ENCODE results near the gene SOWAHB.
"Not testable (repeated sequence)": the region's sequence is repeated elsewhere in the genome, so short reads cannot be mapped to it uniquely, and the experiment has no call there.

SOWAHB gene

GRCh38 chr4:76894537-76895255 is 3.2 kb downstream of the SOWAHB start:
- no peak for DNase-seq

GRCh38 chr4:76892601-76893000 is 5.3 kb downstream of the SOWAHB start:
- DNase-seq = no peak

DNA sequence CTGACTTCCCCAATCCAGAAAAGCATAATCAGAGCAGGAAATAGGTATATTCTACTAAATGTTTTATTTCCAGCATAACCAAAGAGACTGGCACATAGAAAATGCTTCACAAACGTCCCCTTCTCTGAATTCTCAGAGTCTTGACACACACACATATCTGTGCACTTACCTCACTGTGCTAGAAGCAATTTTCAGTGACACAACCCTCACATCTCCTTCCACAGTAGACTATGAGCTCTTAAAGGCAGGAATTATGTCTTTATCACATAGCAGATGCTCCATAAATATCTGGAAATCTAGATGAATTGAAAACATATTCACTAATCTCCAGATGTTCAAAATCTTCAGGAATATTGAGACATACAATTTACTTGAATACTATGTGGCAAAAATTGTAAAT is 5.9 kb downstream of the SOWAHB start:
- DNase-seq = no peak

DNA sequence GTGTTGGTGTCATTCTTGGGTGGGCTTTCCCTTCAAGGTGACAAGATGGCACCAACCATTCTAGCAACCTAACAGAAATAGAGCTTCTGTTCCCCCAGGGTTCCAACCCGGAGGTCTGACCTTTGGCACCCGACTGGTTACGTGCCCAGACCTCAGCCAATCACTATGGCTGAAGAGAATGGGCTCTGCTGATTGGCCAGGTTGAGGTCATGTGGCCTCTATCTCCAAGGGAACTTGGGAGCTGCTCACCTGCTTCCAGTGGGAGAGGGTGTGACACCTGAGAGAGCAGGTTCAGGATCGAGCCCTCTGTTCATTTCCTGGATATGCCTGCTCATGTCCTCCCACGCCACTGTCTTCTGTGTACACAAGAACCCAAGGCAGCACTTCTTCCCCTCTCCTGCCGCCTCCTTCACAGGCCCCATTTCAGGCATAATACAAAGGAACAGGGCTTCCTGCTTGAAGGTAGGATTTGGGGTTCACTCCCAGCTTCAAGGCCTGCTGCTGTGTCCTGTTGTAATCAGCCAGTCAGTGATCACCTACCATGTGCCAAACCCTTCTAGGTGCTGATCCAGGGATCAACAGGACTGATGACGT is 11.0 kb downstream of the SOWAHB start:
- no peak for DNase-seq

- no peak for DNase-seq
These were observed 11.7 kb downstream of the SOWAHB start for GRCh38 chr4:76886214-76886613.

GRCh38 chr4:76883147-76883546 is 14.8 kb downstream of the SOWAHB start:
- no peak for DNase-seq

- DNase-seq = no peak
These were observed 15.3 kb downstream of the SOWAHB start for GRCh38 chr4:76882630-76883029.

DNA sequence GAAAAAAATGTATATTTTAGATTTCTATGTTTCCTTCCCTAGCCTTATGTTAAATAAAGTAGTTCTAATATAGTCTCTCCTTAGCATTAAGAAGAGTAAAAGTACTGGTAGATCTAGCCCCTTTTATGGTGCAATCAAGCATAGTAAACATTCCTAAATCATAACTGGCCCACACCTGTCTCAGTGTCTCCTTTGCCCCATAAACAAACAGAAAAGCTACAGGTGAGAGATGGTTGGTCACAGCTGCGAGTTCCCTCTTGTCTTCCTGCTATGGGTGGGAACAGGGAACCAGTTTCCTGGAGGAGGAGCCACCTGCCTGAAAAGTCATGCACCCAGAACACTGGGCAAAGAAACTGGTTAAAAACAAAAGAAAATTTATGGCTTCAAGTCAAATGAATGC is 16.6 kb downstream of the SOWAHB start:
- no peak for DNase-seq

- DNase-seq = no peak
These were observed 18.1 kb downstream of the SOWAHB start for GRCh38 chr4:76879731-76880364.

DNA sequence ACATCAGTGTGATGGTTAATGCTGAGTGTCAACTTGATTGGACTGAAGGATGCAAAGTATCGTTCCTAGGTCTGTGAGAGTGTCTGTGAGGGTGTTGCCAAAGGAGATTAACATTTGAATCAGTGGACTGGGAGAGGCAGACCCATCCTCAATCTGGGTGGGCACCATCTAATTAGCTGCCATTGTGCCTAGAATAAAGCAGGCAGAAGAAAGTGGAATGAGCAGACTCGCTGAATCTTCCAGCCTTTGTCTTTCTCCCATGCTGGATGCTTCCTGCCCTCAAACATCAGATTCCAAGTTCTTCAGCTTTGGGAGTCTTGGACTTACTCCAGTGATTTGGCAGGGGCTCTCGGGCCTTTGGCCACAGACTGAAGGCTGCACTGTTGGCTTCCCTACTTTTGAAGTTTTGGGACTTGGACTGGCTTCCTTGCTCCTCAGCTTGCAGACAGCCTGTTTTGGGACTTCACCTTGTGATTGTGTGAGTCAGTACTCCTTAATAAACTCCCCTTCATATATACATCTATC is 19.2 kb downstream of the SOWAHB start:
- DNase-seq = not testable (repeated sequence)

- DNase-seq = no peak
These were observed 23.8 kb downstream of the SOWAHB start for GRCh38 chr4:76874176-76874575.

- DNase-seq = no peak
These were observed 24.4 kb downstream of the SOWAHB start for GRCh38 chr4:76873495-76873894.

DNA sequence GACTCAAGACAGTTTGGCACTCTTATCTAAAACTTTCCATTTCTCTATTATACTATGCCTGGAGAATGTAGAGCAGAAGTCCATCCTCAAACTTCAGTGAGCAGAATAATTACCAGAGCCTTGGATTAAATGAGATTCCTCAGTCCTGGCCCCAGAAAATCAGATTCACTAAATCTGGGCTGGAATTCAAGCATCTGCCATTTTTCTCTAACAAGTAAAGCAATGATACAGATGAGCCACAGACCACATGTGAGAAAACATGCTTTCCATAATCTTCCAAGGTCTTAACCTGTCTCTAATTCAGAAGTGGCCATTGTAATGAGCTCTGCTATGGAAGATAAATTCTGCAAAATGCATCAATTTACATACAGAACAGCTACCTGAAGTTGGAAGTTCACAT is 25.4 kb downstream of the SOWAHB start:
- no peak for DNase-seq

DNA sequence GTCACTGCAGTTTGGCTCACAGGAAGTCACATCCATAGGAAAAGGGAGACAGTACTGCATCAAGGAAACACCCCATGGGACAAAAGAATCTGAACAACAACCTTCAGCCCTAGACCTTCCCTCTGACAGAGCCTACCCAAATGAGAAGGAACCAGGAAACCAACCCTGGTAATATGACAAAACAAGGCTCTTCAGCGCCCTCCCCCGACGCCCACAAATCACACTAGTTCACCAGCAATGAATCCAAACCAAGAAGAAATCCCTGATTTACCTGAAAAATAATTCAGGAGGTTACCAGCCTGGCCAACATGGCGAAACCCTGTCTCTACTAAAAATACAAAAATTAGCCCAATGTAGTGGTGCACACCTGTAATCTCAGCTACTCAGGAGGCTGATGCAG is 29.2 kb downstream of the SOWAHB start:
- not testable (repeated sequence) for DNase-seq

DNA sequence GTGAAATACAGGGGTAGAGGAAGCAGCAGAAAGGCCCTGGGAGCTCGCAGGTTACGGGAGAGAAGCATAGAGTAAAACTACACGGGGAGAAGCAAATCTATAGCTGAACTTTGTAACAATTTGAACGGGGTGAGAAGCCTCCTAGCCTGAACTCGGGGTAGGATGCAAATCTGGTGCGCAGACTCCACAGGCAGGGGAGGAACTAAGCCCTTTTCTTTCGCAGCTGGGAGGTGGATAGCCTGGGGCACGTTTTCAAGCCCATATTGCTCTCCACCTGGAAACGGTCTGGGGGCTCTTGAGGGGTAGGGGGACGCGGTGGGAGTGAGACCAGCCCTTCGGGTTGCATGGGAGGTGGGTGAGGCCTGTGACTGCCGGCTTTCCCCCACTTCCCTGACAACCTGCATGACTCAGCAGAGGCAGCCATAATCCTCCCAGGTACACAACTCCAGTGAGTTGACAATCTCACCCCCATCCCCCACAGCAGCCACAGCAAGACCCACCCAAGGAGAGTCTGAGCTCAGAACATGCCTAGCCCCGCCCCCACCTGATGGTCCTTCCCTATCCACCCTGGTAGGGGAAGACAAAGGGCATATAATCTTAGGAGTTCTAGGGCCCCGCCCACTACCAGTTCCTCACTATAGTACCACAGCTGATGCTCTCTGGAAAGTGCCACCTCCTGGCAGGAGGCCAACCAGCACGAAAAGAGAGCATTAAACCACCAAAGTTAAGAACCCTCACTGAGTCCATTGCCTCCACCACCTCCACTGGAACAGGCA is 29.9 kb downstream of the SOWAHB start:
- DNase-seq = no peak

DNA sequence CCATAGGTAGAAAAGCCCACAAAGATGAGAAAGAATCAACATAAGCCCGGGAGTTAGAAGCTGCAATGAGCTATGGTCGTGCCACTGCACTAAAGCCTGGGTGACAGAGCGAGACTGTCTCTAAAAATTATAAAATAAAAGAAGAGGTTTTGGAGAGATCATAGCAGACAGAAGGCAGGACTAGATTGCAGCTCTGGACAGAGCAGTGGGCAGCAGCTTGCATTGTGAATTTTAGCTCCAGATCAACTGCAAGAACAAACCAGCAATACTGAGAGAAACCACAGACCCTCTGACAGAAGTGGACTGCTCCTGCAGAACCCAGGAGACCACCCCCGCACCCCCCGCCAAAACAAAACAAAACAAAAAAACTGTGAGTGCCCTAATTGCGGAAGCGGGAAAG is 30.6 kb downstream of the SOWAHB start:
- no peak for DNase-seq

DNA sequence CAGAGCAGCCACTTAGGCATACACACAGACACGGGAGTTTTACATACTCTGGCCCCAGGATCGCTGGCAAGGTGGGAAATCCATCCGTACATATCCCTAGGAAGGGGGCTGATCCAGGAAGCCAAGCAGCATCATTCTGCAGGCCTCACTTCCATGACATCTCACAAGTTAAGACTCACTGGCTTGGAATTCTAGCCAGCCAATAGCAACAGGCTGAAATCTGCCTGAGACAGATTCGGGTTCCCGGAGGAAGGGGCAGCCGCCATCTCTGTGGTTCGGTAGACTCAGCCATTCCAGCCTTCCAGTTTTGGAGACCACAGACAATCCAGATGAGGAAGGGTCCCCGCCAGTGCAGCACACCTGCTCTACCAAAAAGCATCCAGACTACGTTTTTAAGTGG is 31.3 kb downstream of the SOWAHB start:
- DNase-seq = no peak

DNA sequence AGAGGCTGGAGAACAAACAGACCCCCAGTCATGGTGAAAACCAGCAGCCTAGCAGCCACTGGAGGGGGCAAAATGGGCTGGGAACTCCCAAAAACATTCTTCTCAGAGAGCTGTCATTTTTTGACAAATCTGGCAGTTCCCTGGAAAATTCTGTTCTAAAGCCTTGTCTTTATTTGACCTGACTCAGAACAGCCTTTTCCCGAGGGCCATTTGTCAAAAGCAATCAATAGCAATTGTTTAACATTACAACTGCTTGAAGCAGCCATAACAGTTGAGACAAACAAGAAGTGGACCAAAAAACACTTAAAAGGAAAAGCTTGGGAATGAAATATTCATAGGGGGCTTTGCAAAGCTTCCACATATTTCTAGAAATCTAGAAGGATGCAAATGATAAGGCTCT is 39.6 kb downstream of the SOWAHB start:
- DNase-seq = no peak

DNA sequence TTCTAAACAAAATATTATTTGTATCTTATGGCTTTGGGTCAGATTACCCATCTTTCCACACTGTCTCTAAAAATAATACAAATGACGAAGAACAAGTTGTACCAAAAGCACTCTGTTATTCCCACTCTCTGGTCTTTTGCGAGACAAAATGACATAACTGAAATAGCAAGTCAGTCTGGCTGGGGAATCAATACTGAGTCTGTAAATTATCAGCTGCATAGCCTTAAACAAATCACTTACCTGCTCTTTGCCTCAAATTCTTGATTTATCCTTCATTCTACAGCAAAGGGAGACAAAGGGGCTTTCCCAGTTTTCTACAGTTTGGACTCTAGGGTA is 40.9 kb downstream of the SOWAHB start:
- DNase-seq = no peak

GRCh38 chr4:76856243-76857073 is 41.5 kb downstream of the SOWAHB start:
- no peak for DNase-seq

DNA sequence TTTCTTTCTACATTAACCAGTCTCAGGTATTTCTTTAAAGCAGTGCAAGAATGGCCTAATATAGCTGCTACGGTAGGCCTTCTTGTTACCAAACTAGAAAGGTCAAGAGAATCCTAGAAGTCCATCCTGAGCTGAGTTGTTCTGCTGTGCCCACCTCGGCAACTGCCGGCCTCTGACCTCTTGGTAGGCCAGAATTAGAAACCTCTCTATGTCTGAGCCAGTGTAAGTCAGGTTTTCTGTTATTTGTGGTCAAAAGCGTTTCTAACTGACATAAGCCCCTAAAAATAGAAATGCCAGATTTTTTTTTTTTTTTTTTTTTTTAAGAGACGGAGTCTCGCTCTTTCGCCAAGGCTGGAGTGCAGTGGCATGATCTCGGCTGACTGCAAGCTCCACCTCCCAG is 43.1 kb downstream of the SOWAHB start:
- DNase-seq = no peak

GRCh38 chr4:76851375-76851774 is 46.6 kb downstream of the SOWAHB start:
- no peak for DNase-seq

GRCh38 chr4:76850010-76850441 is 47.9 kb downstream of the SOWAHB start:
- no peak for DNase-seq

All from activated gamma-delta T cell treated with Interleukin-2 at 50 U/mL for 16 hours (primary cell).